ENCODE measurements around the gene PNKP.

The PNKP gene

DNA sequence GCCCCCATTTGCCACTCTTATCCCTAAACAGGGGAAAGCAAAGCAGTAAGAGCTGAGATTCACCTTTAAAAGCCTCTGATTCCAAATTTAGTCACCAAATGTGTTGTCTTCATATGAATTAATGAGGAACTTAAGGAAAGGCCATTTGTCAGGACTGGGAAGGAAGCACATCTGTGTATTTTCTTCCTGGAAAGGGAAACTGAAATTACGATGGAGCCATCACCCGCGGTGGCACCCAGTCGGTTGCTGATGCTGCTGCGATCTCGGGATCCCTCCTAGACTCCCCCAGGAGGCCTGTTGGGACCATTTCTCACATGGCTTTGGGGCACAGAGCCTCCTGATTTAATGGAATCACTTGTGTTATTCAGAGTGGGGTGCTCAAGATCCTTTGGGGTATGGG is 36.8 kb upstream of the PNKP start:
- Histone ChIP-seq H3K9me3 (ENCODE audit: control insufficient read depth, low read length) (no peaks in the 10 kb centered on the region), H3K4me3 (ENCODE audit: extremely low read depth, insufficient read depth, low read length, poor library complexity, severe bottlenecking) (no peak overlapping the region), H3K4me1 (ENCODE audit: control insufficient read depth, insufficient read depth, low read length, poor library complexity, severe bottlenecking) (no peaks in the 10 kb centered on the region), H3K36me3 (ENCODE audit: control insufficient read depth, insufficient read depth, low read length) (peaks cover 29% of the 10 kb centered on the region), H3K27ac (ENCODE audit: low read depth, low read length, severe bottlenecking) (no peak overlapping the region)
- WGBS, 2 experiments (ENCODE audit: insufficient coverage in 2 of 2) = 85 to 86% methylated on average over 4 to 6 of the region's 6 CpGs

DNA sequence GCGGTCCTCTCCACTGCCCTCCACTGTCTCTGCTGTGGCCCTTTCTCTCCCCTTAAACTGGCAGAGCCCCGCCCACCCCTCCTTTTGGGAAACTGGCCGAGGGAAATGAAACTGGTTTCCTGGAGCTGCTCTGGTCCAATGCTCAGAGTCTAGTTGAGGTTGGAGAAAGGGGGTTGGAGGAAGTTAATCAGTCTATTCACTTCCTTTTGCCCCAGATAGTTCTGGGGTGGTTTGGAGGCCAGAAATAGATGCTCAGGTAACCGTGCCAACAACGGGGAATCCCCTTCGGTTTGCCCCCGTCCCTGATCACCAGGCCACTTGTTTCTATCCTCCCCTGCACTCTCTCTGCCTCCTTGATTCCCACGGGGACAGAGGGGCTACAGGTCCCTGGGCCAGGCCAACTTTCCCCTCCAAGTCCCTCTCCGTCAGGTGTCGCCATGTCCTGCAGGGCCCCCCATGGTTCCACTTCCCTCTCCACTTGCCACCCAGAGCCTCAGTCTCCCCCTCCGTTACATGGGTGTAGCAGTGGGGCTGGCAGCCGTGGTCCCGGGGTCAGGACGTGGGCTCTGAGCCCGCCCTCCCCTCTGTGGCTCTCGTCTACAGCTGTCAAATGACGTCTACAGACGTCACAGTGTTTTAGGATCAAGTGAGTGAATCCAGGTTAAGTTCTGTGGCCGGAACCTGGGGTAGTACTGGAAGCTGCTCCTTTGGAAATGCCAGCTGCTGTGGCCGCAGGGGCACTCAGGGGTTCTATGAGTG is 29.7 kb upstream of the PNKP start, which contains the start of gene IL4I1:
Gene IL4I1 (minus strand): TSS at position 25 of the 759 bp plus-strand sequence. CDS start 727 bp downstream, outside the sequence.
- Histone ChIP-seq H3K4me1 (ENCODE audit: control insufficient read depth, insufficient read depth, low read length, poor library complexity, severe bottlenecking) (peaks cover 5% of the 10 kb centered on the region), H3K9me3 (ENCODE audit: control insufficient read depth, low read length) (no peaks in the 10 kb centered on the region), H3K4me3 (ENCODE audit: extremely low read depth, insufficient read depth, low read length, poor library complexity, severe bottlenecking) (no peak within 1 kb of the TSS), H3K36me3 (ENCODE audit: control insufficient read depth, insufficient read depth, low read length) (no peaks in the 10 kb centered on the region), H3K27ac (ENCODE audit: low read depth, low read length, severe bottlenecking) (no peak within 1 kb of the TSS)
- whole genome bisulfite sequencing, 2 experiments (ENCODE audit: insufficient coverage in 2 of 2) = 66 to 78% methylated on average over 12 to 19 of the region's 20 CpGs

DNA sequence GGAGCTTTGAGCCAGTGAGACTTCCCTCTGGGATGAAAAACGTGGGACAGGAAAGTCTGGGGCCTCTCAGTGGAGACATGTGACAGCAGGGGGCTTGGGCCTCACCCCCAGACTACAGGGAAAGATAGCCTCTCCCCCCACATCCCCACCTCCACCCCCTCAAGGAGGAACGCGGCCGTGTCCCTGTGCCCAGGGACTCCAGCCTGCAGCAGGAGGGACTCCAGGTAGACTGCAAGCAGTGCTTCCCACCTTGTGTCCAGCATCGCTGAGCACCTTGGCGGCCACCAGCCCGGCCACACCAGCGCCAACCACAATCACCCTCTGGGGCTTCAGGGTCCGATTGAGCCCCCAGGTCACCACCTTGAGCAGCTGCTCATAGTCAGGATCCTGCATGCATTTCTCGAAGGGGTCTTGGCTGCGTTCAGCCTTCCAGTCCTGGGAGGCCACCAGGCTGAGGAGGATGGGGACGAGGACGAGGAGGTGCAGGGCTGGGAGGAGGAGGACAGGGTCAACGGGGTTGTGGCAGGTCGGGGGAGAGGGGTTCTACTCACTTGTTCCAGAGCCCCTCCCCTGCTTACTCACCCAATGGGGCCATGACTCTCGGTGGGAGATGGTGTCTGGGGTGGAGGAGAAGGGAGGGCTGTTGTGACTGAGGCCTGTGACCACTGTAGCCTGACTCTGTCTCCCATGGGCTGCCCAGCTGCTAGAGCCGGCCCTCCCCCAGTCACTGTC is 28.4 kb upstream of the PNKP start:
- H3K4me3 ChIP-seq (ENCODE audit: extremely low read depth, insufficient read depth, low read length, poor library complexity, severe bottlenecking) = no peak overlapping the region
- H3K27ac ChIP-seq (ENCODE audit: low read depth, low read length, severe bottlenecking) = no peak overlapping the region
- no peaks in the 10 kb centered on the region for H3K36me3 ChIP-seq (ENCODE audit: control insufficient read depth, insufficient read depth, low read length)
- peaks cover 5% of the 10 kb centered on the region for H3K4me1 ChIP-seq (ENCODE audit: control insufficient read depth, insufficient read depth, low read length, poor library complexity, severe bottlenecking)
- 76 to 88% methylated on average over 7 to 15 of the region's 17 CpGs for WGBS, 2 experiments (ENCODE audit: insufficient coverage in 2 of 2)
- no peaks in the 10 kb centered on the region for H3K9me3 ChIP-seq (ENCODE audit: control insufficient read depth, low read length)

DNA sequence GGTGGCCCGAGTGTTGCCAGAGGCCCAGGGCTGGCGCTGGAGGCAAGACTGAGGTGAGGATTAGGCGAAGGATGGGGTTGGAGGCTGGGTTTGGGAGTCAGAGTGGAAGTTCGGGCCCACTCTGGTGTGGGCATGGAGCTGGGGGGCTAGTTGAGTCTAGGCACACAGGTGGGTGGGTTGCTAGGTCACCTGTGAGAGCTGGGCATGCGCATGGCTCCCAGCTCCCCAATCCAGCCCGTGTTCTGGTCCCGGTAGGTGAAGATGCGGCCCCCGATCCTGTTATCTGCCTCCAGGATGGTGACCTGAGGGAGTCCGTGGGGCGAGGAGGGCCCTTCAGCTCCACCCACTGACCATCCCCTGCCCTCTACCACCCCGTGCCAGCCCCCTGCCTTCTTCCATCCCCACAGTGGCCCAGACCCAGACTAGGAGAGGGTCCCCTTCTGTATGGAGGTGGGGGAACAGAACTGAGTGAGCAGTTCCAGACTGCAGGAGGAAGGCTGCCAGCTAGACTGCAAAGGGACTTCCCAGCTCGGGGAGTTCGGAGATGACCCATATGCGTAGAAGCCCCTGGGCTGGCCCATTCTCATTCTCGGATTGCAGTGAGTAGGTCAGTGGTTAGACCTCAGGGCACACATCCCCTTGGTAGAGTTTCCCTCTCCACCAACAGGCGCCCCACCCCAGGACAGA is 27.6 kb upstream of the PNKP start:
- Histone ChIP-seq H3K9me3 (ENCODE audit: control insufficient read depth, low read length) (no peaks in the 10 kb centered on the region), H3K27ac (ENCODE audit: low read depth, low read length, severe bottlenecking) (no peak overlapping the region), H3K4me3 (ENCODE audit: extremely low read depth, insufficient read depth, low read length, poor library complexity, severe bottlenecking) (no peak overlapping the region), H3K36me3 (ENCODE audit: control insufficient read depth, insufficient read depth, low read length) (no peaks in the 10 kb centered on the region), H3K4me1 (ENCODE audit: control insufficient read depth, insufficient read depth, low read length, poor library complexity, severe bottlenecking) (peaks cover 7% of the 10 kb centered on the region)
- WGBS, 2 experiments (ENCODE audit: insufficient coverage in 2 of 2) = 91 to 94% methylated on average over 12 to 15 of the region's 17 CpGs

DNA sequence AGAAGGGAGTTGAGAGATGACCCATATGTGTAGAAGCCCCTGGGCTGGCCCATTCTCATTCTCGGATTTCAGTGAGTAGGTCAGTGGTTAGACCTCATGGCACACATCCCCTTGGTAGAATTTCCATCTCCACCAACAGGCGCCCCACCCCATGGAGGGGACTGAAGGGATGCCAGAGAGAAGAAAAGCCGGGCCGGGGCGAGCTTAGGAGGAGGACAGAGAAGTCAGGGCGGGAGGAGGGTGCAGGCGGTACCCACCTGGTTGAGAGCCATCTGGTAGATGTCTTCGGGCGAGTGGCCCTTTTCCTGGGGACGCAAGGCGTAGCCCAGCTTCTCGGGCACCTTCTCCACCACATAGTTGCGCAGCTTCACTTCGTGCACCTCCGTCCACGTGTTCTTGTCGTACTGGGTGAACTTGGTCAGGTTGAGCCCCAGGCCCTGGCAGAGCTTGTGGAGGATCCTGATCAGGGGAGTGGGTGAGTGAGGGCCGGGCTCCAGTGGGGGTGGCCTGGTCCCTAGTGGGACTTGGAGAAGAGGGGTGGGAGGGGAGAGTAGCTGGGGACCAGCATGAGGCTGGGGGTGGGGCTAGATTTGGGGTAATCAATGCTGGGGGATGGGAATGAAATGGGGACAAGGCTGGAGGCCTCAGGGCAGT is 26.8 kb upstream of the PNKP start:
- WGBS, 2 experiments (ENCODE audit: insufficient coverage in 2 of 2) = 94% methylated on average over 13 of the region's 18 CpGs

DNA sequence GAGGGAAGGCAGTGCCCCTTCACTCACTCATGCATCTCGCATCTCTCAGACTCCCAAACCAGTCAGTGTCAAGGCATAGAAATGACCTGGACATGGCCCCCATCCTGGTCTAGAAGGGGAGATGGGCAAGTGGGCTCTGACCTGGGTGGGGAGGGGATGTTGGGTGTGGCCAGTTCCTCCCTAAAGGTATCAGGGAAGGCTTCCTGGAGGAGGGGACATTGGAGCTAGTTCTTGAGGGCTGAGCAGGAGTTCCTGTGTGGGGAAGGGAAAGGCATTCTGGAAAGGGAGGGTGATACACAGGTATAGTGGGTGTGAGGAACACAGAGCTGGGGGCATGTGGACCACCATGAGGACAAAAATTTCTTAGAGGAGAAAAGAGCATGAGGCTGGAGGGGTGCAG is 25.3 kb upstream of the PNKP start:
- Histone ChIP-seq H3K27ac (ENCODE audit: low read depth, low read length, severe bottlenecking) (no peak overlapping the region), H3K4me3 (ENCODE audit: extremely low read depth, insufficient read depth, low read length, poor library complexity, severe bottlenecking) (no peak overlapping the region), H3K9me3 (ENCODE audit: control insufficient read depth, low read length) (no peaks in the 10 kb centered on the region), H3K36me3 (ENCODE audit: control insufficient read depth, insufficient read depth, low read length) (peaks cover 7% of the 10 kb centered on the region), H3K4me1 (ENCODE audit: control insufficient read depth, insufficient read depth, low read length, poor library complexity, severe bottlenecking) (peaks cover 7% of the 10 kb centered on the region)
- WGBS, 2 experiments (ENCODE audit: insufficient coverage in 2 of 2) = no CpG with 5 or more reads among the region's 1 CpG

More for the DNA sequence above, 26.8 kb upstream of the PNKP start:
- no peaks in the 10 kb centered on the region for H3K9me3 ChIP-seq (ENCODE audit: control insufficient read depth, low read length)
- H3K36me3 ChIP-seq (ENCODE audit: control insufficient read depth, insufficient read depth, low read length) = no peaks in the 10 kb centered on the region
- no peak overlapping the region for H3K27ac ChIP-seq (ENCODE audit: low read depth, low read length, severe bottlenecking)
- H3K4me3 ChIP-seq (ENCODE audit: extremely low read depth, insufficient read depth, low read length, poor library complexity, severe bottlenecking) = no peak overlapping the region
- peaks cover 7% of the 10 kb centered on the region for H3K4me1 ChIP-seq (ENCODE audit: control insufficient read depth, insufficient read depth, low read length, poor library complexity, severe bottlenecking)

DNA sequence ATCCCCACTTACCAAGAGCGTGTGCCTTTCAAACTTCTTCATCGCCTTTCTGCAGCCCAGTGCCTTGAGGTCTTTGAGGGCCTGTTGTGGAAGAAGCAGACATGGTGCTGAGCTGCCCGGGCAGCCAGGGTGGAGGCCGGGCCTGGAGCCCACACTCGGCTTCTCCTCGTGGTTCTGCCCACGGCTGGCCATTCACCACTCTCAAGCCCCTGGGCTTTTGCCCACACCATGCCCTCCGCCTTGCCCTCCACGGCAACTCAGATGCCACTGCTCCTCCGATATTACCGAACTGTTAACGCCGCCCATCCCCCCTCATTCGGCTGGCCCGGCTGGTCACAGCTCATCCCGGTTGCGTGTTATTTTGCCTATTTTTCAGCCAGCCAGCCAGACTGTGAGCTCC is 24.0 kb upstream of the PNKP start:
- 91 to 94% methylated on average over 12 to 16 of the region's 17 CpGs for WGBS, 2 experiments (ENCODE audit: insufficient coverage in 2 of 2)
- H3K36me3 ChIP-seq (ENCODE audit: control insufficient read depth, insufficient read depth, low read length) = peaks cover 15% of the 10 kb centered on the region
- H3K4me1 ChIP-seq (ENCODE audit: control insufficient read depth, insufficient read depth, low read length, poor library complexity, severe bottlenecking) = peaks cover 2% of the 10 kb centered on the region
- no peak overlapping the region for H3K4me3 ChIP-seq (ENCODE audit: extremely low read depth, insufficient read depth, low read length, poor library complexity, severe bottlenecking)
- H3K27ac ChIP-seq (ENCODE audit: low read depth, low read length, severe bottlenecking) = no peak overlapping the region
- H3K9me3 ChIP-seq (ENCODE audit: control insufficient read depth, low read length) = no peaks in the 10 kb centered on the region

DNA sequence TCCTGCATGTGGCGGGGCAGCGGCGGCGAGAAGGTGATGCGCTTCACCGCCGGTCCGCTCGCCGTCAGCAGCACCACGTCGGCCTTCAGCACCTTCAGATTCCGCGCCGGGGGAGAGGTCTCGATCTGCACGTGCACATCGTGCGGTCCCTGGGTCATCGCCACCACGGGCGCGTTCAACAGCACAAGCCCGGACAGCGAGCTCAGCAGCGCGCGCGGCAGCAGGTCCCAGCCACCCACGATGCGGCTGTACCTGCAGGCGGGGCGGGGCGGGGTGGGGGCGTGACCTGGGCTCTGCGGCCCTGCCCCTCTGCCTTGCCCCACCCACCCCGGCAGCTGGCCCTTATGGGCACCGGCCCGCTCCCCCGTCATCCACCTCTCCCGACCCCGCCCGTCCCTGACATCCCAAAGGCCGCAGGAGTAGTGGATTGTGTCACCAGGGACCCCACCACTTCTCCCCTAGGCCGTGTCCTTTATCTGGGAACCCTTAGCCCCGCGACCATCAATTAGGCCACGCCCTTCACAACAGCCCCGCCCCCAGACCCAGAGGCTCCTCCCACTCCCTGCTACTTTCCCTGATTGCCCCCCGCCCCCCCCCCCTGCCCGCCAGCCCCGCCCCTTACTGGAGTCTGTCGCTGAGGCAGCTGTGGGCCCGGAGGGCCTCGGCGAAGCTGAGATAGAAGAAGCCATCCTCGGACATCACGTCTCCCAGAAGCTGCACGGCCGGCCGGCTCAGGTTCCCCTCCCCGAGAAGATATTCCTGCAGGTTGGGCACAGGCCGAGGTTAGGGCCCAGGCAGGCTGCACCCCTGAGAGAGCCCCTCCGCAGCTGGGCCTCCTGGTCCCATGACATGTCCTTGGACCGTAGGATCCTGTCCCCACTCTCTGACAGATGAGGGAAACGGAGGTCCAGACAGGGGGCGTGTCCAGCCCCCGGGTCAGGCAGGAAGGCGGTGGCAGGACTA is 23.3 kb upstream of the PNKP start:
- Histone ChIP-seq H3K9me3 (ENCODE audit: control insufficient read depth, low read length) (no peaks in the 10 kb centered on the region), H3K4me3 (ENCODE audit: extremely low read depth, insufficient read depth, low read length, poor library complexity, severe bottlenecking) (no peak overlapping the region), H3K4me1 (ENCODE audit: control insufficient read depth, insufficient read depth, low read length, poor library complexity, severe bottlenecking) (peaks cover 2% of the 10 kb centered on the region), H3K27ac (ENCODE audit: low read depth, low read length, severe bottlenecking) (no peak overlapping the region), H3K36me3 (ENCODE audit: control insufficient read depth, insufficient read depth, low read length) (peaks cover 17% of the 10 kb centered on the region)
- 29 to 31% methylated on average over 50 to 56 of the region's 69 CpGs for WGBS, 2 experiments (ENCODE audit: insufficient coverage in 2 of 2)

DNA sequence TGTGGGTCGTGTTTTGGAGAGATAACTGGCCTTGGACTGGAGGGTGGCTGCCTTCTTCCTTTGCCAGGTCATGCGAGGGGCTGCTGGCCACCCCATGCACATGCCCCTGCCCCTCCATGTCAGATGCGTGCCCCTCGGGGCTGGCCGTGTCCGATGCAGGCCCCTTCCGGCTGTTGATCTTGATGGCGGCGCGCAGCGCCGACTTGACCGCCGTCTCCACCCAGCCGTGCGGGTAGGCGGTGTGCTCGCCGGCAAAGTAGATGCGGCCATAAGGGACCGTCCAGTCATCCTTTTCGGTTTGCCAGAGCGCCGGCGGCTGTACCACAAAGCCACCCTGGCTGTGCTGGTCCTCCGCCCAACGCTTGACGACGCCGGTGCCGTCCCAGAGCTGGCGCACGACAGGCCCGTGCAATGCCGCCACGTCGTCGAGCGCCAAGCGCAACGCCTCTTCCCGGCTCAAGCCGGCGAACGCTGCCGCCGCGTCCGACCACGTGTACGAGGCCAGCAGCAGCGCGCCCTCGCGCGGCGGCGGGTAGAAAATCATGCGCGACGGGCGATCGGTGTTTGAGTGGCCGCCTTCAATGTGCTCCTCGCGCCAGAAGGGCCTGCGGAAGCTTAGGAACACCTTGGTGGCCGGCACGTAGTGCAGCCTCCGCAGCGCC is 22.4 kb upstream of the PNKP start:
- no peak overlapping the region for H3K4me3 ChIP-seq (ENCODE audit: extremely low read depth, insufficient read depth, low read length, poor library complexity, severe bottlenecking)
- WGBS, 2 experiments (ENCODE audit: insufficient coverage in 2 of 2) = 54% methylated on average over 68 to 71 of the region's 71 CpGs
- H3K27ac ChIP-seq (ENCODE audit: low read depth, low read length, severe bottlenecking) = no peak overlapping the region

More for the DNA sequence above, 22.4 kb upstream of the PNKP start:
- Histone ChIP-seq H3K36me3 (ENCODE audit: control insufficient read depth, insufficient read depth, low read length) (peaks cover 26% of the 10 kb centered on the region), H3K9me3 (ENCODE audit: control insufficient read depth, low read length) (no peaks in the 10 kb centered on the region), H3K4me1 (ENCODE audit: control insufficient read depth, insufficient read depth, low read length, poor library complexity, severe bottlenecking) (peaks cover 2% of the 10 kb centered on the region)
